ENCODE measurements around the gene SZT2.
"Not testable (repeated sequence)": the region's sequence is repeated elsewhere in the genome, so short reads cannot be mapped to it uniquely, and the experiment has no call there.

The SZT2 gene

DNA sequence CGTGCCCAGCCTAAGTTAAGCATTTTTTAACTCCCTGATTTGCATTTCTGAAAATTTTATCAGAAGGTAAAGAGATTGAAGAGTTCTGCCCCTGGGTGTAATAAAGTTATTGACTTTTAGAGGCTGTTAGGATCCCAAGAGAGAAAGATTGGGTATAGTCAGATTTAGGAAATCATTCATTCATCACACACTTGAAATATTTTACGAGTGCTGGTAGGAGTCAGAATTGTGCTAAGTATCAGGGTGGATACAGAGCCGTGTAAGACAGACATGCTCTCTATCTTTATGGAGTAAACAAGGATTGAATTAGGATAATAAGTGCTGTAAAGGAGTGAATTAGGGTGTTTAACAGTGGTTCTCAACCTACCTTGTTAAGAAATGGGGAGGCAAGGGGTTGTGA is 3.0 kb downstream of the SZT2 start:
- no peak for DNase-seq

DNA sequence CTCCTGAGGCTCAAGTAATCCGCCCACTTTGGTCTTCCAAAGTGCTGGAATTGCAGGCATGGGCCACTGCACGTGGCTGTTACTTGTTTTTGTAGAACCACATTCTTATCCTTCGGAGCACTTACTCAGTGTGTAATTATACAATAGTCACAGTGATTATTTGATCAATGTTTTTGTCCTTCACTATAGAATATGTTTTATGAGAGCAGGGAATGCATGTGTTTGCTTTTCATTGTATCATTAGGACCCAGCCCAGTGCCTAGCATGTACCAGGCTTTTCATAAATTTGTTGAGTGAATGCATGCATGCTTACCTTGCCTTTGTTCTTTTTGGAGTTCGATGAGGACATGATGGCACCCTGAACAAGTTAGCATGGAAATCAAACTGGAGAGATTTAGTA is 5.8 kb downstream of the SZT2 start:
- no peak for DNase-seq

DNA sequence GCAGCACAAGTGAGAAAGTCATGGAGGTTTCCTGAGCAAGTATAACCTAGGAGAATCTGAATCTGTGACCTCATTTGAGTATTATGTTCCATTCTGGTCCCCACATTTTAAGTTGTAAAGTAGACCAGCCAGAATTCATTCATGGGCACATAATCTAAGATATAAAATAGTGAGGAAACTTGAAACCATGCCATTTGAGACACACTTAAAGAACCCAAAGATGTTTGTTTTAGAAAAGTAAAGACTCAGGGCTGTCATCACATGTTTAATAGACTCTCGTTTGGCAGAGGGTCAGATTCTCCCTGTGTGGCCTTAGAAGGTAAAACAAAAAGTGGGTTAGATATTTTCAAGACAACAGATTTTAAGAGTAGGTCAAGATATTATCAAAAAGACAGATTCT is 6.4 kb downstream of the SZT2 start:
- DNase-seq: no peak

DNA sequence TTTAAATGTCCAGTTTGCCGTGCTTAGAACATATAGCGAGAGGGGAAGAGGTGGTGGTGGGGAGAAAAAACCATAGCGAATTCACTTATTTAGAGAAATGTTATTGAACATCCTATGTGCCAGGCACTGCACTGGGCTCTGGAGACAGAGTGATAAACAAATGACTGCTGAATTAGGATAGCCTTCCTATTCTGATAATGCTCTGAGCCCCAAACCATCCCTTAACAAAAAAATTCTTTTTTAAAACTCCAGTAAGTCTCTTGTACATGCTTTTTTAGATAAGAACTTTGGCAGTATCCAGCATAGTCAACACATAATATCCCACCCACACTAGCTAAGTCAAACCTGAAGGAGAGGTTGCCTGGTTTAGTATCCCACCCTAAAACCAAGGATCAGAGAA is 8.5 kb downstream of the SZT2 start:
- no peak for DNase-seq

DNA sequence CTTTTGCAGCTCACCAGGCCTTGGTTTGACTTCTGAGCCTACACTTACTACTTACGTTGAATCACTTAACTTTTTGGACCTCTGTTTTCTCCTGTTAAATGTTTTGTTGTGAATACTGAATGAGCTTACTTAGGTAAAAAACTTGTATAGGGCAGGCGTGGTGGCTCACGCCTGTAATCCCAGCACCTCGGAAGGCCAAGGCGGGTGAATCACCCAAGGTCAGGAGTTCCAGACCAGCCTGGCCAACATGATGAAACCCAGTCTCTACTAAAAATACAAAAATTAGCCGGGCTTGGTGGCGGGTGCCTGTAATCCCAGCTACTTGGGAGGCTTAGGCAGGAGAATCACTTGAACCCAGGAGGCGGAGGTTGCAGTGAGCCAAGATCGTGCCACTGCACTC is 10.7 kb downstream of the SZT2 start:
- not testable (repeated sequence) for DNase-seq

DNA sequence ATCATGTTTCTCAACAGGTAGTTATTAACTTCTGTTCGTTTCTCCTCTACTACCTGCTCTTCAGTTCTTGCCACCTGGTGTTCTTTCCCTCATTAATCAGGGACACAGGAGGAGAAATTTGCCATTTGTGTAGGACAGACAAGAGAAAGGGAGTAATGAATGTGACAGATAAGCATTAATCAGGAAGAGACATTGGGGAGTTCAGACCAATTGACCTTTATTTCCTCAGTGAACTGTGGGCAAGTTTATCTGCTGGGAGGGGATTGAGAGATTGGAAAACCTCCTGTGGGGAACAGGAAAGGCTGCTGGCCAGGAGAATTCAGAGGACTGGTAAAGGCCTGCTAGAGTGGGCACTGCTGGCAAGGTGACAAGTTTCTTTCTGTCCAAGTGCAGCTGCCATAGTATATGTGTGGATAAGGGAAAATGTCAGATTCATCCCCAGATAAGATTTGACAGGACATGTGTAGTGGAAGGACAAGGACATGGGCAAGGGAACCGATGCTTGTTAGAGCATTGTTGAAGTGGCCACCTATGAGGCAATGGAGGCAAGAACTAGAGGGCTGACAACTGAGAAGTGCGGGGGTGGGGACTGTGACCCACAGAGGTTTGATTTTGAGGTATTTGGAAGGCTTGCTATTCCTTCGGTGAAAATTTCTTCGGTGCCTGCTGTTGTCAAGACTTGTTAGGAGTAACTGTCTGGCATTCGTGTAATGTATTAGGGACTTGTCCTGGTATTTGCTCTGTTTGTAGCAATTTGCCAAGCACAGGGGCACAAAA is 12.6 kb downstream of the SZT2 start:
- no peak for DNase-seq

- no peak for DNase-seq
Observed at GRCh38 chr1:43404353-43404752, 14.7 kb downstream of the SZT2 start.

- no peak for DNase-seq
Observed at GRCh38 chr1:43405219-43405875, 15.6 kb downstream of the SZT2 start.

GRCh38 chr1:43405876-43406234 is 16.2 kb downstream of the SZT2 start:
- DNase-seq: no peak

GRCh38 chr1:43410571-43410970 is 20.9 kb downstream of the SZT2 start:
- DNase-seq: no peak

GRCh38 chr1:43413426-43413825 is 23.7 kb downstream of the SZT2 start:
- not testable (repeated sequence) for DNase-seq

- DNase-seq: peak; percentile 64
Observed at GRCh38 chr1:43414634-43415223, 25.0 kb downstream of the SZT2 start.

GRCh38 chr1:43415901-43416300 is 26.2 kb downstream of the SZT2 start:
- no peak for DNase-seq

- no peak for DNase-seq
Observed at GRCh38 chr1:43418858-43419257, 29.2 kb downstream of the SZT2 start.

DNA sequence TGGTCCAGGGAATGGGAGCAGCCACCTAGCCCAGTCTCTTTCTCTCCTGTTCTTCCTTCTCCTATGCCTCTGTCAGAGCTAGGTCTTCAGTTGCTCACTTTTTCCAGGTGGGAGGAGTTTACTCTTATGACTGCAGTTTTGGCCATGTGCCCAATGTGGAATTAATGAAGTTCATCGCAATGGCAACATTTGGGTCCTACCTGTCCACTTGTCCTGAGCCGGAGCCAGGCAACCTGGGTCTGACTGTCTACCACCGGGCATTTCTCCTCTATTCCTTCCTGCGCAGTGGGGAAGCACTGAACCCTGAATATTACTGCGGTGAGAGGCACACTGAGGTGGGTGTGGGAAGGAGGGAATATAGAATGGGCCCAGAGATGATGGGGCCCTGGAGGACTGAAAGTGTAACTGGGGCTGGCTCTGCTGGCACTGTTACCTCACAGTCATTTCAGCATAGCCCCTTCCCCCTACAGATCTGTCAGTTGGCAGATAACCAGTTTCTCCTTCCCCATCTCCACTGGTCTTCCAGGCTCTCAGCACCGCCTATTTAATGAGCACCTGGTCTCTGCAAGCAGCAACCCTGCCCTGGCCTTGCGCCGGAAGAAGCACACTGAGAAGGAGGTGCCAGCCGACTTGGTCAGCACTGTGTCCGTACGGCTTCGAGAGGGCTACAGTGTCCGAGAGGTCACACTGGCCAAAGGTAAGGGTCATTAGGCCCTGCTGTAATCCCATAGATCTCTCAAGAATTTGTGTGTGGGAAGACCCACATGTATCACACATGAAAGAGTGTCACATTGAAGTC is 30.1 kb downstream of the SZT2 start:
- DNase-seq: no peak

DNA sequence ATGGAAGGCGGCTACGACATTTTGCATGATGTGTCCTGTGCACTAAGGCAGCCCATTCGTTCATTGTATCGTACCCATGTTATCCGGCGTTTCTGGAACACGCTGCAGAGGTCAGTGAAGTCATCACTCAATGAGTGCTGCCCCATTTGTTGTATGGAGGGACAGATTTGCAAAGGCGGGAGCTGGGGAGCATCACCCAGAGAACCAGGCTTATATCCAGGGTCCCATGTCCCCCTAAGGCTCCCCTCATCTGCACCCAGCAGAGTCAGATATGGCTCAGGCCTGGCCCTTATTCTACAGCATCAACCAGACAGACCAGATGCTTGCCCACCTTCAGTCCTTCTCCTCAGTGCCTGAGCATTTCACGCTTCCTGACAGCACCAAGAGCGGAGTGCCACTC is 31.2 kb downstream of the SZT2 start:
- DNase-seq: no peak

DNA sequence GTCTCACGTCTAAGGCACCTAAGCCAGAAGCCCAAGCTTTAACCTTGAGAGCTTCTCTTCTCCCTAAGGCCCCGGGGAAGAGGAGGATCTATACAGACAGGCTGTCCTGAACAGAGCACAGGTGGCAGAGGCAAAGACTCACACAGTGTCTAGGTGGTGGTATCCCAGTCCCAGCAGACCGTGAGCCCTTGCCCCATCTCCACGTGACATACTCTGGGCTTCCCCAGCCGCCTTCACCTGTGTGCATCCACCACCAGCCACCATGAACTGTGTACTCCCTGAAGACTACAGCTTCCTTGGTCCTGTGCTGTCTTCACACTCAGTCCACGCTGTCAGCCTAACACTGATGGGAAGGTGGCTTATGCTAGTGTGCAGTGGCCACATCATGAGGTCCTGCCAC is 31.7 kb downstream of the SZT2 start:
- DNase-seq: no peak

DNA sequence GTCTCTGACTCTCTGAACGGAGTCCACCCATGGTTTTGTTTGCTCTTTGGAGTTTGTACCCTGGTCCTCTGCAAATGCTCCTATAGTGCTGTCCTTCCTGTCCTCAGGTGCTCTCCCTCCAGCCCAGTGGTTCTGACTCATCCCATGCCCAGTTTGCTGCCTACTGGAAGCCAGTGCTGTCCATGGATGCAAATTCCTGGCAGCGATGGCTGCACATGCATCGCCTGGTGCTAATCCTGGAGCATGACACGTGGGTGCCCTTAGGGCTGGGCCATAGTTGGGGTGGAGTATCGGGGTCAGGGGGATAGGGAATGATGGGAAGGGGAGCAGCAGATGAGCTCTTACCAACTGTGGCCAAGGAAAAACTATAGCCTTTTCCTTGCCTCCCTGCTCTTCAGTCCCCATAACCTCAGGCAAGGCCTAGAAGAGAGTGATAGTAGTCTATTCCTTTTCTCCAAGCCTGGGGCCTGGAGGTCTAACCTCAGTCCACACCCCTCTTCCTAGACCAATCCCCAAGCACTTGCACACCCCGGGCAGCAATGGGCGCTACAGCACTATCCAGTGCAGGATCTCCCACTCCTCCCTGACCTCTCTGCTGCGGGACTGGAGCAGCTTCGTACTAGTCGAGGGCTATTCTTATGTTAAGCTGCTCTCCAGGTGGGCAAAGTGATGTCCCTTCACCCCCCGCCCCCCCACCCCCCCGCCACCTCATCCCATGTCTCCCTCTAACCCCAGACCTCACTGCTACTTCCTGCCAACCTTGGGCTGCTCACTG is 32.5 kb downstream of the SZT2 start:
- no peak for DNase-seq

DNA sequence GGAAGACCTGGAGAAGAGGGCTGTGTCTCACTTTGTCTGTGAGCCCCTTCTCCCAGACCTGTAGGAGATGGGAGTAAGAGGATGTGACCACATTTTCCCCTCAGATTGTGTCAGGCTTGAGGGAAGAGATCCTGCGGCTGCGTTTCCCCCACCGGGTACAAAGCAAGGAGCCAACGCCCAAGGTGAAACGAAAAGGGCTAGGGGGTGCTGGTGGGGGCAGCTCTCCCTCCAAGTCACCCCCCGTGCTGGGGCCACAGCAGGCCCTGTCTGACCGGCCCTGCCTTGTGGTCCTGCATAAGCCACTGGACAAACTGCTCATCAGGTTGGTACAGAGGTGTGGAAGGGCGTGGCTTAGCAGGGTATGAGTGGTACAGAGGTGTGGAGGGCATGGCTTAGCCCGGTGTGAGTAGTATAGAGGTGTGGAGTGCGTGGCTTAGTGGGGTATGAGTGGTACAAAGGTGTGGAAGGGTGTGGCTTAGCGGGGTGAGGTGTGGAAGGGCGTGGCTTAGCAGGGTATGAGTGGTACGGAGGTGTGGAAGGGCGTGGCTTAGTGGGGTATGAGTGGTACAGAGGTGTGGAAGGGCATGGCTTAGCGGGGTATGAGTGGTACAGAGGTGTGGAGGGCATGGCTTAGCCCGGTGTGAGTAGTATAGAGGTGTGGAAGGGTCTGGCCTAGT is 33.4 kb downstream of the SZT2 start:
- DNase-seq: no peak

- DNase-seq: no peak
Observed at GRCh38 chr1:43423672-43424550, 34.2 kb downstream of the SZT2 start.

GRCh38 chr1:43425045-43425444 is 35.3 kb downstream of the SZT2 start:
- no peak for DNase-seq
